ENCODE data around the gene PSTPIP1. TPM values are rescaled to one million over a fixed set of nuclear protein-coding genes. Genes with fewer than 3 reads are reported as not detected.

The PSTPIP1 gene
- total RNA-seq, 1 donor from 2014 or later, result 18.4 TPM

GRCh38 chr15:77058468-77058867, 63.5 kb downstream of the PSTPIP1 start:
- H3K27me3 ChIP-seq (ENCODE audit: low read depth), result no peaks in the 10 kb centered on the region
- DNase-seq (no peak), ATAC-seq (no peak)
- TF ChIP-seq CTCF (IDR thresholded peaks at IDR 0.05), result no peak
- H3K9me3 ChIP-seq, result no peaks in the 10 kb centered on the region
- intact Hi-C loops (cut with DNase I), result no loop called here
- H3K4me1 ChIP-seq, result peaks cover 61% of the 10 kb centered on the region
- no peak overlapping the region for H3K27ac ChIP-seq
- no peak overlapping the region for H3K4me3 ChIP-seq
- no peaks in the 10 kb centered on the region for H3K36me3 ChIP-seq

DNA sequence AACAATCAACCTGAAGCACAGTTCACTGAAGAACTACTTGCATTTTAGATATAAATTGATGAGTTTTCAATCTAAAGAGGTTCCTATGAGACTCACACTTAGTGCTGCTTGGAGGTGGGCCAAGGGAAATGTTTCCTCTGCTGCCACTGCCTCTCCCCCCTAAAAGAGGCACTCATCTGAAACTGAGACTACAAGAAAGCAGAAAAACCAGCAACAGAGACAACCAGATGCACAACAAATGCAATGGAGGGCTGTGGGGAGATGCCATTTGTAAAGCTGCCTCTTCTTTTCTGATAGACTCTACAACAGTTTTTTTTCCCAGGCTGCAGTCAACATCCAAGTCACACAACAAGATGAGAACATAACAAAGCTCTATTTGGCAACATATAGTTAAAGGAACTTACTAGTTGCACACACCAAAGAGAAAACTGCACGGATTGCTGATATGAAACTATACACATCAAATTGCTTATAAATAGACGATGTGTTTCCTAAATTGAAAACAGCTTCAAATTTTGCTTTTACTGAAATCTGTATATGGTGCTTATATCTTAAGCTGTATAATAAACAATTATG, 64.9 kb downstream of the PSTPIP1 start:
- no peaks in the 10 kb centered on the region for H3K27me3 ChIP-seq (ENCODE audit: low read depth)
- H3K36me3 ChIP-seq, result no peaks in the 10 kb centered on the region
- DNase-seq, result no peak
- intact Hi-C loops (cut with DNase I), result no loop called here
- no peak for TF ChIP-seq CTCF (IDR thresholded peaks at IDR 0.05)
- H3K4me1 ChIP-seq, result peaks cover 63% of the 10 kb centered on the region
- H3K9me3 ChIP-seq, result no peaks in the 10 kb centered on the region
- no peak for ATAC-seq
- H3K27ac ChIP-seq, result no peak overlapping the region
- H3K4me3 ChIP-seq, result no peak overlapping the region

DNA sequence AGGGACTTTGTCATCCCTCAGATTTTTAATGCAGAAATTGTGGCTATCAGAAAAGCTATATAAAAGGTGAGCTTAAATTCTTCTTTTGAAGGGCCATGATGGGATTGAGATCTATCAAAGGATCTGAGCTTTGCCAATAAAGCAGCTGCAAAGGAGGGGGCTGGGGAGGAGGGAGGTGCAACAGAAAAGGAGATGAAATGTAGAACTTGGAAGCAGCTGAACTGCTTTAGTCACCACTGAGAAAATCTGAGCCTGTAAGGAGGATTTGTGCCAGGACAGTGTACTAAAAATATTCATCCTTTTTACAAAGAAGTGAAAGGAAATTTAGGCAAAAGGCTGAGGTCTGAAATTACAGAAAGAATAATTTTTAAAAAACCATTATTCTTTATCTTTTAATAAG, 65.6 kb downstream of the PSTPIP1 start:
- Histone ChIP-seq H3K36me3 (no peaks in the 10 kb centered on the region), H3K4me1 (peaks cover 64% of the 10 kb centered on the region), H3K4me3 (no peak overlapping the region), H3K9me3 (no peaks in the 10 kb centered on the region), H3K27me3 (ENCODE audit: low read depth) (no peaks in the 10 kb centered on the region), H3K27ac (no peak overlapping the region)
- intact Hi-C loops (cut with DNase I), result no loop called here
- ATAC-seq (peak in 1 of 2 donors; percentile 18), DNase-seq (no peak)
- no peak for TF ChIP-seq CTCF (IDR thresholded peaks at IDR 0.05)

GRCh38 chr15:77063249-77063648, 68.3 kb downstream of the PSTPIP1 start:
- Histone ChIP-seq H3K4me1 (peaks cover 89% of the 10 kb centered on the region), H3K36me3 (no peaks in the 10 kb centered on the region), H3K27ac (no peak overlapping the region), H3K27me3 (ENCODE audit: low read depth) (no peaks in the 10 kb centered on the region), H3K9me3 (no peaks in the 10 kb centered on the region), H3K4me3 (no peak overlapping the region)
- ATAC-seq (no peak), DNase-seq (no peak)
- intact Hi-C loops (cut with DNase I), result no loop called here
- no peak for TF ChIP-seq CTCF (IDR thresholded peaks at IDR 0.05)

GRCh38 chr15:77064063-77064462, 69.1 kb downstream of the PSTPIP1 start:
- H3K27ac ChIP-seq, result no peak overlapping the region
- no peaks in the 10 kb centered on the region for H3K27me3 ChIP-seq (ENCODE audit: low read depth)
- intact Hi-C loops (cut with DNase I), result no loop called here
- ATAC-seq, result no peak
- no peak for TF ChIP-seq CTCF (IDR thresholded peaks at IDR 0.05)
- DNase-seq, result no peak
- no peaks in the 10 kb centered on the region for H3K9me3 ChIP-seq
- H3K36me3 ChIP-seq, result no peaks in the 10 kb centered on the region
- H3K4me3 ChIP-seq, result no peak overlapping the region
- peaks cover 97% of the 10 kb centered on the region for H3K4me1 ChIP-seq
